WI38 (cell line): ENCODE data around the gene TMUB2.

Experiments used
- H3K4me3 ChIP-seq: 2 replicates; pipeline ENCODE4 v1.5.1; 2011; ENCODE audit warnings: low read depth, mild to moderate bottlenecking, control low read depth, low read length
- CTCF ChIP-seq: IDR thresholded peaks from 2 replicates; pipeline ENCODE4 v1.5.1; 2012; ENCODE audit warnings: low read depth, mild to moderate bottlenecking, control low read depth, low read length

The TMUB2 gene

GRCh38 chr17:44241106-44241624 lies 54.4 kb downstream of the TMUB2 start:
- TF ChIP-seq CTCF = no peak
- H3K4me3 ChIP-seq = no peak overlapping the region
